ENCODE measurements around the gene CXCL9. TPM values are rescaled to one million over a fixed set of nuclear protein-coding genes. Genes with fewer than 3 reads are reported as not detected.
"Not testable (repeated sequence)": the region's sequence is repeated elsewhere in the genome, so short reads cannot be mapped to it uniquely, and the experiment has no call there.

The CXCL9 gene
- polyA plus RNA-seq, 3 donors: 0.14 to 0.24 TPM; not detected in 1

DNA sequence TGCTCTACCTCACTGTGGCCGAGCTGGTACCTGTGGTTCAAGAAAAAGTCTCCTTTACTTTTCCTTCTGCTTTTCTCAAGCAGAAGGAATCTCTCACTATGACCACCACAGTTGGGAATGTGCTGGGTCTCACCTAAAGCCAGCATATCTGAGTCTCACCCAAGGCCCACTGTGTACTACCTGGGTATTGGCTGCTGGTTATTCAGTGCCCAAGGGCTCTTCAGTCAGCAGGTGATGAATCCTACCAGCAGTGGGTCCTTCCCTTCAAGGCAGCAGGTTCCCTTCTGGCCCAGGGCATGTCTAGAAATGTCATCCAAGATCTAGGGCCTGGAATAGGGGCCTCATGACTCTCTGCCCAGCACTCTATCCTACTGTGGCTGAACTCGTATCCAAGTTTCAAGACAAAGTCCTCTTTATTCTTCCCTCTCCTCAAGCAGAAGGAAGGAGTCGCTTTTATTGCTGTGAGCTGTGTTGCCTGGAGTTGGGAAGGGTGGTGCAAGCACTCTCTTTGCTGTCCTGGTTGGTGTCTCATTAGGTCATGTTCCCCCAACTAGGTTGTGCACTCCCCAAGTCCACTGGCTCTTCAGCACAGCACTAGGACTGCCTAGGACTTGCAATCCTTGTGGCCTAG, 9.9 kb upstream of the CXCL9 start:
- 94 to 97% (median 94%) methylated on average over 3 of the region's 3 CpGs for WGBS, 3 donors
- H3K27ac ChIP-seq (ENCODE audit: low read depth, low read length): no peak overlapping the region

GRCh38 chr4:76016393-76016792, 9.1 kb upstream of the CXCL9 start:
- H3K27ac ChIP-seq (ENCODE audit: low read depth, low read length): no peak overlapping the region
- 36 to 83% (median 82%) methylated on average over 2 of the region's 2 CpGs for WGBS, 3 donors

- 18 to 39% (median 24%) methylated on average over 1 of the region's 1 CpG for WGBS, 3 donors
Observed at GRCh38 chr4:76013540-76013939, 6.2 kb upstream of the CXCL9 start.

DNA sequence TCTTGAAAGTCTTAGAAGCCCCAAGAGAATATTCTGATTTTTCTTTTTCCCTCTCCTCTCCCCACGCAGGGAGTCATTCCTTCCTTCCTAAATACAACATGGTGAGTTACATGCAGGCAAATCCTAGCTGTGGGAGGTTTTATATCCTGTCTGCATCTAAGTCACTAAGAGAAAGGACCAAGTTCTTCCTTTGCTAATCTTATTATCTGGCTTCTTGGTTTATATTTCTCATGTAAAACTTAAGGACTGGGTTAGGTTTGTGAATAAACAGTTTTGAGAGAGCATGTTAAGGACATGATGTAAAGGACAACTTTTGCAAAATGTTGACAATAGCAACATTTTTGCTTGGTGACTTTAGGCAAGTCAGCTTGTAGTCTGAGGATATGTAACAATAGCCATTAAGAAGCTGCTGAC, 5.1 kb upstream of the CXCL9 start:
- no peak overlapping the region for H3K27ac ChIP-seq (ENCODE audit: low read depth, low read length)
- WGBS, 3 donors: 29 to 60% (median 33%) methylated on average over 1 of the region's 1 CpG

More at GRCh38 chr4:76013540-76013939, 6.2 kb upstream of the CXCL9 start:
- H3K27ac ChIP-seq (ENCODE audit: low read depth, low read length): no peak overlapping the region

GRCh38 chr4:76011700-76012387, 4.5 kb upstream of the CXCL9 start:
- no peak overlapping the region for H3K27ac ChIP-seq (ENCODE audit: low read depth, low read length)
- WGBS, 3 donors: 25 to 68% (median 27%) methylated on average over 13 of the region's 13 CpGs

GRCh38 chr4:76011018-76011670, 3.8 kb upstream of the CXCL9 start:
- H3K27ac ChIP-seq (ENCODE audit: low read depth, low read length): no peak overlapping the region
- WGBS, 3 donors: 97% methylated on average over 31 of the region's 31 CpGs

GRCh38 chr4:76010576-76010975, 3.3 kb upstream of the CXCL9 start:
- H3K27ac ChIP-seq (ENCODE audit: low read depth, low read length): no peak overlapping the region
- 96 to 98% (median 96%) methylated on average over 13 of the region's 13 CpGs for WGBS, 3 donors

GRCh38 chr4:76009311-76009710, 2.0 kb upstream of the CXCL9 start:
- WGBS, 3 donors: 76 to 82% (median 79%) methylated on average over 5 of the region's 5 CpGs

DNA sequence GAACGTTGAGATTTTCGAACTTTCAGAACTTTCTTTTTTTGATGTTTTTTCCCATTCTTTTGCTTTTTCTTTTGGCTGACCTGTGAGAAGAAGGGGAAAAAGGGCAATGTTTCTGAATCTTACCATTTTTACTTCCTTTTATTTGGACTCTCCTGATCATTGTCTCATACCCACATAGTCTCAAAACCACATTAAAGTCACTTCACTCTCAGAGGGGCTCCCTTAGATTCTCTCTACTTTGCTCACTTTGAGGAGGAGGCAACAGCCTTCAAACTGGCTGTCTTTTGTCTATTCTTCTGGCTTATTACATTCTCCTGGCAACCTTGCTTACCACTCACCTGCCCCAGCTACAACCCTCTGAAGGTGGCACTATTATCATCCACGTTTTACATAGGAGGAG, 3.7 kb downstream of the CXCL9 start:
- WGBS, 3 donors: 78 to 86% (median 85%) methylated on average over 3 of the region's 3 CpGs
- no peak overlapping the region for H3K27ac ChIP-seq (ENCODE audit: low read depth, low read length)

More at GRCh38 chr4:76009311-76009710, 2.0 kb upstream of the CXCL9 start:
- no peak overlapping the region for H3K27ac ChIP-seq (ENCODE audit: low read depth, low read length)

DNA sequence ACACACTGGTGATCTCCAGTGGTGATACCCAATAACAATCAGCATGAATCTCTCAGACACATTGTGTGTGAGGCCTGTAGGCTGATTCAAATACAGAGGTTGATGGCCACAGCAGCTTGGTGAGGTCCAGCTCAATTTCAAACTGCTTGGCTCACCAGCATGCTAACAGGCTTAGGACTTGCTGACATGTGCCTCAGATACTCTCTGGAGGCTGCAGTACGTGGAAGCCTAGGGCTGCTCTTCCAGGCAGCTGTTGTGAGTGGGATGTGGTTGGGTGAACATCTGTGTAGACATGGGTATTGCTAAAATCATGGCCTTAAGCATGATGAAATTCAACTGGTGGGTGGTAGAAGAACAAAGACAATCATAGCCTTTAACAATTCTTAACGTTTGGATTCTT, 4.3 kb downstream of the CXCL9 start:
- 45 to 78% (median 45%) methylated on average over 2 of the region's 2 CpGs for whole genome bisulfite sequencing, 3 donors
- no peak overlapping the region for H3K27ac ChIP-seq (ENCODE audit: low read depth, low read length)

DNA sequence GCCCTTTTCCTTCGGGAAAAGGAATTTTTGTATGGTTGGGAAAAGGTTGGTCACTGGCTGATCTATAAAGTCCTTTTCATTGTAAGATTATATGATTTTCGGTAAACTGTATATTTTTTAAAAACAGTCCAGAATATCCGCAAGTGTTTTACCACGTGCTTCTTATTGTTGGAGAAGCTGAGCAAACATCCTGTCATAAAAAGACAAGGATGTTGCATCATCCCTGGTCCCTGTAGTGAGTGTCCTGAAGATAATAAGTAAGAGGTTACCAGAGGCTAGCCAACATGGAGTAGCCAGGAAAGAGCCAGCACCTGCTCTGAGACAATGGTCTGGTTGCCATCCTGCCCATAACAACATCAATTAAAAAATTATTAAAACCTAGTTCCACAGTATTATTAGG, 5.1 kb downstream of the CXCL9 start:
- no peak overlapping the region for H3K27ac ChIP-seq (ENCODE audit: low read depth, low read length)
- WGBS, 3 donors: 52 to 81% (median 54%) methylated on average over 4 of the region's 4 CpGs

GRCh38 chr4:76001700-76002099, 5.6 kb downstream of the CXCL9 start:
- H3K27ac ChIP-seq (ENCODE audit: low read depth, low read length): no peak overlapping the region
- 51 to 77% (median 58%) methylated on average over 7 of the region's 7 CpGs for WGBS, 3 donors

DNA sequence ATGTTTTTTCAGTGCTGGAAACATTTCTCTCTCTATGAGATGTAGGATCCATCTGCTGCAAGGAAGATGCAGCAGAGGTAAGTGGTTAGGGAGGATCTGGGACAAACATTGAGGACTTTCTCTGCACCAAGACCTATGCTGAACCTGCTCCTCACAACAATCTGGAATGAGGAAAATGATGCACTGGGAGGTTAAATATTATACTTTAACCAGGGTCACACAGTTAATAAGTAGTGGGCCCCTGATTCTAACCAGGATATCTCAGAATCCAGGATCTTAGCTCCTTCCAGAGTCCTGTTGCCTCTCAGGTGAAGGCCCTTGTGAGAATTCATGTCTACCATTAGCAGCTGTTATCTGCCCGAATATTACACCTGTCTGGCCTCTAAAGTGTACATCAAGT, 7.0 kb downstream of the CXCL9 start:
- WGBS, 3 donors: 70 to 97% (median 90%) methylated on average over 1 of the region's 1 CpG
- no peak overlapping the region for H3K27ac ChIP-seq (ENCODE audit: low read depth, low read length)

DNA sequence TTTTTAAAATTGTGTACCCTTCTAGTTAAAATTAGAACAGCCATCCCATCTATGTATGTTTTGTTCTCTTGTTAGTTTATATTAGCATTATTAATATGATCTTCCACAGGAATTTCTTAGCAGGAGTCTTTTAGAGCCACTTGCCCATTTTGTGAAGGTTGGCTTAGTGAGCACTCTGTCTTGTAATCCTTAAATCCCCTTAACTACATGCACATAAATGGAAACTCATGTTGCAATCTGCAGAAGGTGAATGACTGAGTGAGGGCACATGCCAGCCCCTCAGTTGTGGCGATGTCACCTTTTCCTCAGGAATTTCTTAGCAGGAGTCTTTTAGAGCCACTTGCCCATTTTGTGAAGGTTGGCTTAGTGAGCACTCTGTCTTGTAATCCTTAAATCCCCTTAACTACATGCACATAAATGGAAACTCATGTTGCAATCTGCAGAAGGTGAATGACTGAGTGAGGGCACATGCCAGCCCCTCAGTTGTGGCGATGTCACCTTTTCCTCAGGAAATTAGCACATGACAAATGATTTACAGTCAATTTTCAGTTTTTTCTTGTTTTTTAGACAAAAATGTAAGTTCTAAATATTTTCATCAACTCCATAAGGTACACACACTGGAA, 8.7 kb downstream of the CXCL9 start:
- not testable (repeated sequence) for H3K27ac ChIP-seq (ENCODE audit: low read depth, low read length)

GRCh38 chr4:75997946-75998345, 9.4 kb downstream of the CXCL9 start:
- WGBS, 3 donors: 78 to 92% (median 91%) methylated on average over 2 of the region's 2 CpGs
- no peak overlapping the region for H3K27ac ChIP-seq (ENCODE audit: low read depth, low read length)

More for the DNA sequence above, 8.7 kb downstream of the CXCL9 start:
- 72 to 89% (median 79%) methylated on average over 2 of the region's 2 CpGs for WGBS, 3 donors

- no peak overlapping the region for H3K27ac ChIP-seq (ENCODE audit: low read depth, low read length)
- WGBS, 3 donors: 51 to 76% (median 76%) methylated on average over 1 of the region's 1 CpG
Observed at GRCh38 chr4:75997081-75997480, 10.2 kb downstream of the CXCL9 start.

GRCh38 chr4:75995727-75996126, 11.6 kb downstream of the CXCL9 start:
- WGBS, 3 donors: 8 to 14% (median 12%) methylated on average over 5 of the region's 5 CpGs

GRCh38 chr4:75992462-75992861, 14.8 kb downstream of the CXCL9 start:
- WGBS, 3 donors: 82 to 93% (median 93%) methylated on average over 1 of the region's 1 CpG
- no peak overlapping the region for H3K27ac ChIP-seq (ENCODE audit: low read depth, low read length)

More at GRCh38 chr4:75995727-75996126, 11.6 kb downstream of the CXCL9 start:
- no peak overlapping the region for H3K27ac ChIP-seq (ENCODE audit: low read depth, low read length)
